B cell (primary cell): ENCODE measurements around the gene NFIC.

Experiments
- EZH2 ChIP-seq: IDR thresholded peaks from 2 replicates; pipeline ENCODE4 v1.6.1; 2012; ENCODE audit warnings: borderline replicate concordance, low read depth, mild to moderate bottlenecking, moderate library complexity, low read length; ENCODE audit not compliant: insufficient read depth, poor library complexity, severe bottlenecking
- TF ChIP-seq, protein P1 (sequence below): fragments of 200-600 bp; IDR thresholded peaks from one replicate; pipeline ENCODE4 v1.8.0; 2022; ENCODE audit warnings: antibody characterized with exemption, mild to moderate bottlenecking

DNA sequence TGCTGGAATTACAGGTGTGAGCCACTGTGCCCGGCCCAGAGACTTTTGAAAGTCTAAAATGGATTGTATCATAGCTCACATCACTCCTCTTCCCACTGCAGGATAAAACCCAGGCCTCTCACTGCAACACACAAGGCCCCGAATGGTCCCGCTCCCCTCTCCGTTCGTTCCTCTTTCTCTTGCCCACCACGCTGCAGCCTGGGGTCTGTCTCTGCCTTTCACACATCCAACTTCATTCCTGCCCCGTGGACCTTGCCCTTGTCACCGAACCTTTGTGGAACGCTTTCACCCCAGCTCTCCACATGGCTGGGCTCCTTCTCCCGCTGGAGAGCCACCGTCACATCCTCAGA, 42.6 kb downstream of the NFIC start:
- no peak for TF ChIP-seq EZH2
- TF ChIP-seq, protein P1, sequence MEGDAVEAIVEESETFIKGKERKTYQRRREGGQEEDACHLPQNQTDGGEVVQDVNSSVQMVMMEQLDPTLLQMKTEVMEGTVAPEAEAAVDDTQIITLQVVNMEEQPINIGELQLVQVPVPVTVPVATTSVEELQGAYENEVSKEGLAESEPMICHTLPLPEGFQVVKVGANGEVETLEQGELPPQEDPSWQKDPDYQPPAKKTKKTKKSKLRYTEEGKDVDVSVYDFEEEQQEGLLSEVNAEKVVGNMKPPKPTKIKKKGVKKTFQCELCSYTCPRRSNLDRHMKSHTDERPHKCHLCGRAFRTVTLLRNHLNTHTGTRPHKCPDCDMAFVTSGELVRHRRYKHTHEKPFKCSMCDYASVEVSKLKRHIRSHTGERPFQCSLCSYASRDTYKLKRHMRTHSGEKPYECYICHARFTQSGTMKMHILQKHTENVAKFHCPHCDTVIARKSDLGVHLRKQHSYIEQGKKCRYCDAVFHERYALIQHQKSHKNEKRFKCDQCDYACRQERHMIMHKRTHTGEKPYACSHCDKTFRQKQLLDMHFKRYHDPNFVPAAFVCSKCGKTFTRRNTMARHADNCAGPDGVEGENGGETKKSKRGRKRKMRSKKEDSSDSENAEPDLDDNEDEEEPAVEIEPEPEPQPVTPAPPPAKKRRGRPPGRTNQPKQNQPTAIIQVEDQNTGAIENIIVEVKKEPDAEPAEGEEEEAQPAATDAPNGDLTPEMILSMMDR, result no peak
